ENCODE data around the gene KLHL24. TPM values are rescaled to one million over a fixed set of nuclear protein-coding genes. Genes with fewer than 3 reads are reported as not detected.

KLHL24 gene
- total and polyA plus RNA-seq, 2 of the 13 experiments (the other 11 are each of a cell fraction or from before 2014, with no cell fraction given), result 6.9 to 15.7 TPM

- TF ChIP-seq ZNF232 (CRISPR knock-in tag; IDR thresholded peaks at IDR 0.05; ENCODE audit: borderline replicate concordance) (no peak), FOXM1 (CRISPR knock-in tag; IDR thresholded peaks at IDR 0.05) (no peak)
Measured at GRCh38 chr3:183618542-183618941, 16.9 kb upstream of the KLHL24 start (continued).

DNA sequence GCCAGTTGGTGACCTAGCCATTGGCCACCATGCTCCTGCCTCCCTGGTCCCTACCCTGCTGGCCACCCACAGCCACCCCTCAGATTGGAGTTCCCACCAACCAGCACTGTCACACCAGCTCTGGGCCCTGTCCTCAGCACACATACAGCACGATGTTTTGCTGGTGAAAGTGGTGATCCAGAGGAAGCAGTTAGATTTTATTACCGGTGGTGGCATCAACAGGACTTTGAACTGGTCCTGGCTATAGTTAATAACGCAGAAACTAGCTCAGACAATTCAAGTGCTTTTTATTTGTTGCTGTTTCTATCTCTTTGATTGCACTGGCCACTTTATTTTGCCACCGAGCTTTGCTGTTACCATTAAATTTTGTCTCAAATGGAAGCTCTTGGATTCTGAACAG, 16.4 kb upstream of the KLHL24 start:
- H3K36me3 ChIP-seq (replicated peaks in 1 of 2; ENCODE audit: control insufficient read depth in 1 of 2, insufficient read depth in 2 of 2, low read length in 2 of 2), result no peaks in the 10 kb centered on the region
- TF ChIP-seq SUZ12 (IDR thresholded peaks at IDR 0.05; ENCODE audit: low read depth, low read length) (no peak), JARID2 (CRISPR knock-in tag; IDR thresholded peaks at IDR 0.05; ENCODE audit: insufficient replicate concordance) (no peak), ZNF724P (CRISPR knock-in tag; IDR thresholded peaks at IDR 0.05; ENCODE audit: borderline replicate concordance) (no peak), FIP1L1 (IDR thresholded peaks at IDR 0.05; ENCODE audit: borderline replicate concordance, insufficient read depth, low read depth, low read length) (no peak), ZNF496 (CRISPR knock-in tag; IDR thresholded peaks at IDR 0.05; ENCODE audit: insufficient replicate concordance) (no peak), KAT2B (IDR thresholded peaks at IDR 0.05; ENCODE audit: borderline replicate concordance, low read depth, low read length) (no peak), ZNF260 (CRISPR knock-in tag; IDR thresholded peaks at IDR 0.05; ENCODE audit: borderline replicate concordance, low read depth) (no peak), ZNF317 (CRISPR knock-in tag; IDR thresholded peaks at IDR 0.05) (no peak), ZBTB42 (CRISPR knock-in tag; IDR thresholded peaks at IDR 0.05) (no peak), ZNF264 (CRISPR knock-in tag; IDR thresholded peaks at IDR 0.05) (no peak), BHLHE40 (IDR thresholded peaks at IDR 0.05; ENCODE audit: low read length) (no peak)
- intact Hi-C loops (cut with micrococcal nuclease; ENCODE audit: unreplicated experiment), result no loop called here
- no peak overlapping the region for H3K4me2 ChIP-seq (ENCODE audit: low read depth, low read length)
- no peaks in the 10 kb centered on the region; a peak in 1 of 5 replicates for H3K27me3 ChIP-seq (ENCODE audit: control insufficient read depth in 1 of 2, insufficient read depth in 2 of 2, low read length in 2 of 2)
- H2AFZ ChIP-seq (ENCODE audit: low read length), result no peak overlapping the region
- in situ Hi-C loops (cut with HindIII; ENCODE audit: extremely low pct_ligation_motif_present, low pct_unique_long_range_greater_than_20kb), result no loop called here
- H3K9me3 ChIP-seq (ENCODE audit: low read length), result no peaks in the 10 kb centered on the region
- BruUV-seq (replicated peaks), result no TSS peak
- no peak overlapping the region for H3K27ac ChIP-seq (ENCODE audit: extremely low read length, insufficient read depth, low read length)
- H3K4me1 ChIP-seq (ENCODE audit: insufficient read depth, low read length), result no peaks in the 10 kb centered on the region
- FAIRE-seq (no peak), DNase-seq (ENCODE audit: low spot score) (no peak), ATAC-seq (no peak)
- CTCF ChIA-PET (ENCODE audit: low intra/inter-chr PET ratio, low total read pairs), result no interaction called here
- H3K4me3 ChIP-seq (replicated peaks in 1 of 3; ENCODE audit: insufficient read depth in 1 of 3, low read depth in 2 of 3, low read length in 3 of 3), result no peak overlapping the region
- H4K20me1 ChIP-seq (ENCODE audit: insufficient read depth, low read length), result no peaks in the 10 kb centered on the region
- 21% methylated on average over 3 of the region's 4 CpGs for WGBS (ENCODE audit: low lambda C conversion rate)
- POLR2A ChIA-PET, result no interaction called here
- no peak overlapping the region for H3K9ac ChIP-seq (ENCODE audit: insufficient read depth, low read depth, low read length)
- H3K79me2 ChIP-seq (ENCODE audit: insufficient read depth, low read length), result no peaks in the 10 kb centered on the region

Measured in HepG2 (cell line).